Umbilical cord (tissue), 2 donors: ENCODE results near the gene ATXN7L1. TPM values are rescaled to one million over a fixed set of nuclear protein-coding genes. Genes with fewer than 3 reads are reported as not detected.

ENCODE experiments used
- DNase-seq: peaks from one replicate; pipeline ENCODE4 v3.0.0-alpha.2; 2015; ENCODE audit warnings: low spot score
- total RNA-seq: library from RNA; depleted of rRNA; stranded (reverse); fragments of >200 nt; gene quantifications from one replicate; pipeline ENCODE4 v1.2.3, GENCODE V29; 2014; ENCODE audit warnings: low replicate concordance; ENCODE audit not compliant: insufficient read depth

Gene ATXN7L1
- total RNA-seq, 1 donor from 2014 or later: 4.8 TPM

- no peak for DNase-seq
Measured at GRCh38 chr7:105828141-105828540, 48.3 kb downstream of the ATXN7L1 start.

GRCh38 chr7:105827151-105827875 is 49.1 kb downstream of the ATXN7L1 start:
- DNase-seq: no peak

GRCh38 chr7:105826143-105826542 is 50.3 kb downstream of the ATXN7L1 start:
- no peak for DNase-seq

DNA sequence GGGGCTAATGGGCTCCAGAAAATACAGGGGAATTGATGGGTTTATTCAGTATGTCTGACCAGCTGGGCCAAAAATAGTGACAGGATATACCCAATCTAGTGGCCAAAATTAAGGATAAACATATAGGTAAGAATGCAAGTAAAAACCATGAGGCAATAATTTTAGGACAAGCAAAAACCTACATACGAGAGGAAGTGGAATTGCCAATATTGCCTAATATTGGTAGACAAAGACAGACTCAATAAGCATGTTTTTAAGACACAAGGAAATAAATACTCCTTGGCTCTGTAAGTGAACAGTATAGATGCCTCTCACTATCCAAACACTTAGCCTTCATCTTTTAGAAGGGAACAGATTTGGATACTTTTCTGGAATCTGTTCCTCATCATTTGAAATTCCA is 51.0 kb downstream of the ATXN7L1 start:
- DNase-seq: no peak

GRCh38 chr7:105822806-105823205 is 53.6 kb downstream of the ATXN7L1 start:
- no peak for DNase-seq

DNA sequence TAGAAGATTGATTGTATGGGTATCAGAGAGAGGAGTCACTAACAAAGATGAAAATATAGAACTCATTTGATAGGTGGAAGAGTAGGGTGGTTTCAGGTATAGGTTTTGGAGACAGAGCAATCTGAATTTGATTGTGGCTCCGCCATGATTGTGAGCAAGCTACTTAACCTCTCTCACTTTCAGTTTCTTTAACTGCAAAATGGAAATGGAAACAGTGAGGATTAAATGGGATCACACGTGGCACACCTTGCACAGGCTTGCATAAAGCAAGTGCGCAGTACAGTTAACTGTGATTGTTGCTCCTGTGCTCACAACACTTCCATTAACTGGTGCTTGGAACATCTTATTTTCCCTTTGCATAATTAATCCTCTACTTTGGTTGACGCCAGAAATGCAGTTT is 54.9 kb downstream of the ATXN7L1 start:
- no peak for DNase-seq

DNA sequence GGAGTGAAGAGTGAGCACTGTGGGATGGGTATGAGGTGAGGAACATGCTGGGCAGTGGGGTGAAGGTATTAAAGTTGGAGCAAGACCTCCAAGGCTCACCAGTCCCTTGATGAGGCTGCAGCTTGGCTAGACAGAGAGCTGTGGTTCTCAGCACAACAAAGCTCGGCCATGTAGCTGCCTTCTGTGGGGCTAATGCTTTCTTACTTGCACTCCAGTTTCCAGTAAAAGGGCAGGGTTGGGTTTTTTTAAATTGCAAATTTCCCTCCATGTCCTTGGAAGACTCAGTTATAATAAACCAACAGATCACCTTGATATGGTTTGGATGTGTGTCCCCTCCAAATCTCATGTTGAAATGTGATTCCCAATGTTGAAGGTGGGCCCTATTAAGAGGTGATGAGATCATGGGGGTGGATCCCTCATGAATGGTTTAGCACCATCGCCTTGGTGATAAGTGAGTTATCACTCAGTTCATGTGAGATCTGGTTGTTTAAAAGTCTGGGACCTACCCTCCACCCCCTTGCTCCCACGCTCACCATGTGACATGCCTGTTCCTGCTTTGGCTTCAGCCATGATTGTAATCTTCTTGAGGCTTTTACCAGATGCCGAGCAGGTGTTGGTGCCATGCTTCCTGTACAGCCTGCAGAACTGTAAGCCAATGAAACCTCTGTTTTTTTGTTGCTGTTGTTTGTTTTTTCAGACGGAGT is 55.9 kb downstream of the ATXN7L1 start:
- no peak for DNase-seq

DNA sequence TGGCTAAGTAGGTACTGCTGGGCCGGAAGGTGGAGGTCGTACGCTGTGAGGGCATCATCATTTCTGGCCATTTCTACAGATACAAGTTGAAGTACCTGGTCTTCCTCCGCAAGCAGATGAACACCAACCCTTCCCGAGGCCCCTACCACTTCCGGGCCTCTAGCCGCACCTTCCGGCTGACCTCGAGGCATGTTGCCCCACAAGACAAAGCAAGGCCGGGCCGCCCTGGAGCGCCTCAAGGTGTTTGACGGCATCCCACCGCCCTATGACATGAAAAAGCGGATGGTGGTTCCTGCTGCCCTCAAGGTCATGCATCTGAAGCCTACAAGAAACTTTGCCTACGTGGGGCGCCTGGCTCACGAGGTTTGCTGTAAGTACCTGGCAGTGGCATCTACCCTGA is 56.8 kb downstream of the ATXN7L1 start:
- no peak for DNase-seq

DNA sequence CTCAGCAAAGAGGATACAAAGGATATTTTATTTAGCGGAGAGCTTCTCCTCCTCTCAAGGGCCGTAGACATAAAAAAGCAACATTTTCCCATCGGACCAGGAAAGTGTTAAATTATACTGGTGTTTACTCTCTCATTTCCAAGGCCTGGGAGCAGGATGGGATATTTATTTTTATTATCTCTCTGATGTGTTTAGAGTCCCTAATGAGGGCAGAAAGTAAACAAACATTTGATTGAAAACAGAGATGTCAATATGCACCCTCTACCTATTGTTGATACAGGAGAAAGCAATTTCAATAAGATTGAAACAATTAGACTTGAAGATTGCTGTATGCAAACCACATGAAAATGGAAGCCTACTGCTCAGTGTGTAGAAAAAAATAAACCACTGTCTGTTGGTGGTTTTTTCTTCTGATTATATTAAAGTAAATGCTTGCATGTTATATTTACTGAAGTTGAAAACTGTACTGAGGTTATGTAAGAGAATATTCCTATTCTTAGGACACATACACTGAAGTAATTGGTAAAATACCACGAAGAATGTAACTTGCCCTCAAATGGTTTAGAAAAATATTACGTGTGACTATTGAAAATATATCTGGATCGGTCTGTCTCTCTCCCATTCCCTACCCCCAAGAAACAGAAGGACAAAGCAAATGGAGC is 59.3 kb downstream of the ATXN7L1 start:
- no peak for DNase-seq

DNA sequence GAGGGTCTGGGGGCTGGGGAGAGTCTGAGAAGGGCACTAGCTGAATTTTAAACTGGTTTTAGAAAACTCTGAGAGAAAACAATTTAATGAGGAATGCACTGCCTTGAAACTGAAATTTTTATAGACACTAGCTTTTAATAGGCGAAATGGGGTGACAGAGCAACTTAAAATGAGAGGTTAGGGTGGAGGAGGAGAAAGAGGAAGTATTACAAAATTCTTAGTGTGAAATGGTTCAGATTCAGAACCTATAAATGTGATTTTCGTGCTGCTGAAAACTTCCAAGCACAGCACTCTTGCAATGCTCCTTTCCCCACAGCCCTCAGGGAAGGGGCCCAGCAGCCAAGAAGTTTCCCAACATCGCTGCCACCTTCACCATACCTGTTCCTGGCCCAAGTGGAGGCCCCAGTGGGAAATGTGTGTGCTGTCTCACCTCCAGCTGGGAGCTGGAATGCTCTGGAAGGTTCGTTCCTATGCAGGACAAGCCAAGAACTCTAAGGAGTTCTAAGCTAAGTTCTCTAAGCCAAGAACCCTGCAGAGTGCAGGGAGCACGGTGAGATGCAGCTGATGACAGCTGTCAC is 60.0 kb downstream of the ATXN7L1 start:
- DNase-seq: no peak

GRCh38 chr7:105815576-105815975 is 60.8 kb downstream of the ATXN7L1 start:
- no peak for DNase-seq

- no peak for DNase-seq
Measured at GRCh38 chr7:105814481-105814880, 61.9 kb downstream of the ATXN7L1 start.

DNA sequence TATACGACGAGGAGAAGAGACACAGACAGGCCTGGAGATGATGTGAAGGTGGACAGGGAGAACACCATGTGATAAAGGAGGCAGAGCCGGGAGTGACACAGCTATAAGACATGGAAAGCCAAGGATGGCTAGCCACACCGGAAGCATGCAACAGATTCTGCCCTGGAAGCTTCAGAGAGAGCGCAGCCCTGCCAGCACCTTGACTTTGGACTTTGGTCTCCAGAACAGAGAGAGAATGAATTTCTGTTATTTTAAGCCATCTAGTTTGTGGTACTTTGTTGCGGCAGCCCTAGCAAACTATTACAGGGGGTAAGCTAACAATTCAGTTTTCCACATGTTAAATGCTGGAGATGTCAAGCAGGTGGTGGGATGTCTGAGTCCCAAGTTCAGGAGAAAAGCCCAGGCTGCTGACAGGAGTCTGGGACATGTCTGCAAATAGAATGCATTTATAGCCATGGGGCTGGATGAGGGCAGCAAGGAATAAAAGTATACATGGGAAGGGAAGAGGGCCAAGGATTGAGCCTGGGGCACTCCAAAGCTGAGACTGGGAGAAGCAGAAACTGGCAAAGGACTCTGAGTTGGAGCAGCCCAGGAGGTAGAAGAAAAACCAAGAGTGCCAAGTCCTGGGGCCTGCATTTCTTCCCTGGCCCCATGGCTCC is 65.1 kb downstream of the ATXN7L1 start:
- no peak for DNase-seq

- DNase-seq: no peak
Measured at GRCh38 chr7:105810556-105810955, 65.8 kb downstream of the ATXN7L1 start.

DNA sequence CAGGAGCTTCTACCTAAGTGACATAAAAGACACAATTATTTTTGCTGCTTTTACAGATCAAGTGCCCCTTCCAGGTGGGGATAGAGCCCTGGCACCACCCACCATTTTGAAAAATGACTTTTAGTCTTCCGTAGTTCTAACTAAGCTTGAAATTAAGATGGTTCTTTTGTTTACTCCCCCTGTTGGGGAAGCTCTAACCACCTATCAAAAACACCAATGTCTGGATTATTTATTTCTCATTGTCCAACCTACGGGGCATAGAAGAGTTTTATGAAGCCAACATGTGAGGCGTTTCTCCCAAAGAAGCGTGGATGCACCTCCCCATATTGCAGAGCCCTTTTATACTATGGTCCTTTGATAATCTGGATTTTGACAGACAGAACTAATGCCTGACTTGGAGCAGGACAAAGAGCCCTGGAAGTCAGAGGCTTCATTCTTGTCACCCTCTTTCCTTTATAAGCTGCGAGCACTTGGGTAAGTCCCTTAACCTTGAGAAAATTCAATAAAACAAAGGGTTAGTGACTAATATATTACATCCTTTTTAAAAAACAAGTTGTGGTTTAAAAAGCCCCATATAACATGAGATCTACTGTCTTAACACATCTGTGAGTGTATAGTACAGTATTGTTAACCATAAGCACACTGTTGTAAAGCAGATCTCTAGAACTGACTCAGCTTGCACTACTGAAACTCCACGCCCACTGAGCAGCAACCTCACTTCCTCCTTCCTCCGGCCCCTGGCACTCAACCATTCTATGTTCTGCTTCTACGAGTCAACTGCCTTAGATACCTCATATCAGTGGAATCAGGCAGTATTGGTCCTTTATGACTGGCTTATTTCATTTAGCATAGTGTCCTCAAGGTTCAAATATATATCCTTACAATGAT is 67.5 kb downstream of the ATXN7L1 start:
- no peak for DNase-seq

GRCh38 chr7:105808209-105808608 is 68.2 kb downstream of the ATXN7L1 start:
- no peak for DNase-seq

DNA sequence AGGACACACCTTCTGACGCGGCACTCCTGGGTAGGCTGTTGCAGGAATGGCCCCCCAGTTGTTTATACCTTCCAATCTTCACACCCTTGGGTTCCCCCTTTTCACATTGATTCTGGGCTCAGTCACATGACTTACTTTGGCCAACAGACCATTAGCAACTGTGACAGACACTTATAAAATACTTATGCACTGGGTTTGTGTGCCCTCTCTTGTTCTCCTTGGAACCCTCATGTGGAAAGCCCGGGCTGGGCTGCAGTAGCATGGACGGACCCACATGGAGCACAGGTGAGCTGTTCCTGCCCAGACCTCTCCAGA is 69.0 kb downstream of the ATXN7L1 start:
- no peak for DNase-seq

- DNase-seq: peak; percentile 38
Measured at GRCh38 chr7:105806592-105807447, 69.6 kb downstream of the ATXN7L1 start.

DNA sequence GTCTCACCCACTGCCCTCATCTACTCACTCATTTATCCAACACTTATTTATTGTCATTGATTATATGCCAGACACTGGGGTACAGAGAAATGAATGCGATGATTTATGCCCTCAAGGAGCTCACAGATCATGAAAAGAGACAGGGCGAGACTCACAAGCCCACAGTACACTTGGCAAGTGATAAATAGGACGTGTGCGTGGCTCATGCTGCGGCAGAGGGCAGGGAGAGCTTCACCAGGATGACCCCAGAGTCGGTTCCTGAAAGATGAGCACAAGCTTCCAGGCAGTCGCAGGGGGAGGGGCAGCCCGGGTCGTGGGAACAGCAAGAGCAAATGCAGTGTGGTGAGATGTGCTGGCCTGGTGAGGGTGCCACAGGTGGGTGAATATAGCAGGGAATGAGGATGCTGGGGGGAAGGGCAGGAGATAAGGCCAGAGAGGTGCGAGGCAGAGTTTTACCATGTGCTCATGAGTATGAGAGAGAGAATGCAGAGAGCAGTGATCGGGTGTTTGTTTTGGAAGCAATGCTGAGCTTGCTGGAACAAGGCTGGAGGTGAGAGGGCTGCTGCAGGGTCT is 70.9 kb downstream of the ATXN7L1 start:
- no peak for DNase-seq

DNA sequence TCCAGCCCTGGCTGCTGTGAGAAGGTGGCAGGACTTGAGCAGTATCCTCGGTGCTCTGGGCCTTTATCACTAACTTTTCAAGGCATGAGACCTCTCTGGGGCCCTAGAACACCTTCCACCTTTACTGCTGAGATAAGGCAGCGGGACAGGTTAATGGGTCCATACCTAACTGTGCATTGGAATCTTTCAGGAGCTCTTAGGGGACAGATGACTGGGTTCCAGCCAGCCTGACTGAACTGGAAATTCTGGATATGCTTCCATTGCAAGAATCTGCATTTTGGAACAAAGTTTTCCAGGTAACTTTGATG is 73.0 kb downstream of the ATXN7L1 start:
- no peak for DNase-seq
